ENCODE data around the gene SLC1A1.
A peak's percentile ranks its signal among the peaks of the same experiment; 100 is the strongest.

SLC1A1 gene

GRCh38 chr9:4489919-4490704 lies at the start of gene SLC1A1:
Gene SLC1A1, plus strand, starts transcription at chr9:4490468. Its CDS starts 212 bp downstream, at chr9:4490680.
- peak; percentile 44 for DNase-seq (ENCODE audit: low read depth)

GRCh38 chr9:4442806-4443205 lies 47.5 kb upstream of the SLC1A1 start:
- DNase-seq (ENCODE audit: low read depth): no peak

- DNase-seq (ENCODE audit: low read depth): no peak
These were observed 46.8 kb upstream of the SLC1A1 start for GRCh38 chr9:4443439-4443838.

- DNase-seq (ENCODE audit: low read depth): no peak
These were observed 28.8 kb upstream of the SLC1A1 start for GRCh38 chr9:4461437-4461836.

DNA sequence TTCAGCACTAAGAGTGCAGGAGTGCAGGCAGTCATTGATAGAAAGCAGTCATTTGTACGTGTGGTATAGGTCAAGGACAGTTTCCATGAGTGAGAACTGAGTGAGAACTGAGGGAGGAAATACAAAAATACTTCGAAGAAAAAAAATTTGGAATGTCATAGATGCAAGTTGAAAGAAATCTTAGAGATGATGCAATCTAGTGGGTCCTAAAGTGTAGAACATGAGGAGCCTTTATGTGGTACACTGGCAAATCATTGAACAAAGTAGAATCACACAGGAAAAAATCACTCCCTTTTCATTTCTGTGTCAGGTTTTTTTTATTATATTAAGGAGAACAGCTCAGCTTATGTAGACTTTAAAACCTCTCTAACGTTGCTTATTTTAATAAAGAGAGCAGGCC lies 26.4 kb upstream of the SLC1A1 start:
- no peak for DNase-seq (ENCODE audit: low read depth)

- no peak for DNase-seq (ENCODE audit: low read depth)
These were observed 25.3 kb upstream of the SLC1A1 start for GRCh38 chr9:4464911-4465513.

GRCh38 chr9:4465910-4466309 lies 24.4 kb upstream of the SLC1A1 start:
- no peak for DNase-seq (ENCODE audit: low read depth)

DNA sequence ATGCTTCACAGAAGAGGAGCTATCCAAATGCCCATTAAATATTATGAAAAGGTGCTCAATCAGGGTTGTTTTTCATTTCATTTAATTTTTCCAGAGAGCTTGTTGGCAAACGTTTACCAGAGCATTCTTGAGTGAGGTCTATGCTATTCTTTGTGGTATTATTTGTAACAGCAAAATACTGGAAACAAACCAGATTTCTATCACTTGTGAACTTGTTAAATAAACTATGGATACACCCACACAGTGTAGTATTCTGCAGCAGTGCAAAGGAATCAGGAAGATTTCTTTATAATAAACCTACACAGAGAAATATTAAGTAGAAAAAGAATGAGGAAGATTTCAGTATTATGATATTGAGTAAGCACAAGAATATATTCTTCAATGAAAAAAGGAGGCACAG lies 15.0 kb upstream of the SLC1A1 start:
- DNase-seq (ENCODE audit: low read depth): no peak

- DNase-seq (ENCODE audit: low read depth): no peak
These were observed 4.1 kb upstream of the SLC1A1 start for GRCh38 chr9:4486176-4486575.

- DNase-seq (ENCODE audit: low read depth): no peak
These were observed 728 bp upstream of the SLC1A1 start for GRCh38 chr9:4489562-4489918.

DNA sequence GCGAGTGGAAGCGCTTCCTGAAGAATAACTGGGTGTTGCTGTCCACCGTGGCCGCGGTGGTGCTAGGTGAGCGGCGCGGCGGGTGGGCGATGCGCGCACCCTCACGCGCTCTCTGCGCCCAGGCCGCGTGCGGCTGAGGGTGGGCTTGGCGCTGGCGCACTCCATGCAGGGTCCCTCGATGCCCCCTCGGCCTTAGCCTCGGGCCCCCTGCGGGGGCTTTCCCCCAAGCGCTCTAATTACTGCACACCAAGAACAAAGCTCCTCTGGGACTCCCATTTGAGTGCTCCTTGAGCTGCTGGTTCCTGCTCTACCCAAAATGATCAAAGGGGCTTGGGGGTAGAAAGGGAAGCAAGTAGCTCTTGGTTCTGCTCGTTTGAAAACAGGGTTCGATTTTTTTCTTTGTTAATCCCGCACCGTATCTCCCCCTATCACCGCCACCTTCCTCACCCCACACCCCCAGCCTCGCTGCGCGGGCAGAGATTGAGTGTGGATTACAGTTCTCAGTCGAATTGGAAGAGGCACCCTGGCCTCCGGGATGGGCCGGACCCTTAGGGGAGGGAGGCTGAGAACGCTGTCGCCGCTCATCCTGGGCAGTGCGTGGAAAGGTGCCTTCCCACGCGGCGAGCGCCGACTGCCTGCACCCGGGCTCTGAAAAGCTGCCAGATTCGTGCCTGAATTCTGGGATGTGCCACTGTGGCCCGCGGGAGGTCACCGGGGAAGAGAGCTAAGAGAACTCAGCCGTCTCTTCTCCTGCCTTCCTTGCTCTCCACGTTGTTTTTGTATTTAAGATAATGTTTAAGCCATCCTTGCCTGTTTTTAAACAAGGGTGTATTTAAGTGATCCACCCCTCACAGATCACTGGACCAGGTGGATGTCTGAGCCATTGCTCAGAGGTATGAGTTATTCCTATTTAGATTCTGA lies 697 bp downstream of the SLC1A1 start:
- no peak for DNase-seq (ENCODE audit: low read depth)

- no peak for DNase-seq (ENCODE audit: low read depth)
These were observed 1.3 kb downstream of the SLC1A1 start for GRCh38 chr9:4491626-4491975.

DNA sequence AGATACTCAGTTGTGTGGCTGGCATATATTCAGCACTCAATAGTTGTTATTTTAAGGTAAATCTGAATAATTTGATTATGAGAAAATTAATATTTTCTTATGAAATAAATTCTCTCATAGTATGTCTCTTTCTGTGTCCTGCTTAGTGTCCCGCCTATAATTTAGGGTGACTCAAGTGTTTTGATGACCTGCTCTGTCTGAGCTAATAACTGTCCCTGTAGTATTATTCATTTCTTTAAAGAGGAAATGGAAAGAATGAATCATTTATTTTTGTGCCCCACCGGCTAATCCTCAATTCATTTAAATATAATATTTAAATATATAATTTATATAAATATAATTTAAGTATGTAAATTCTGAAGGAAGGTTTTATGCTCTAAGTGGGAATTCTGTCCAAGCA lies 4.1 kb downstream of the SLC1A1 start:
- no peak for DNase-seq (ENCODE audit: low read depth)

- DNase-seq (ENCODE audit: low read depth): no peak
These were observed 4.5 kb downstream of the SLC1A1 start for GRCh38 chr9:4494806-4495205.

DNA sequence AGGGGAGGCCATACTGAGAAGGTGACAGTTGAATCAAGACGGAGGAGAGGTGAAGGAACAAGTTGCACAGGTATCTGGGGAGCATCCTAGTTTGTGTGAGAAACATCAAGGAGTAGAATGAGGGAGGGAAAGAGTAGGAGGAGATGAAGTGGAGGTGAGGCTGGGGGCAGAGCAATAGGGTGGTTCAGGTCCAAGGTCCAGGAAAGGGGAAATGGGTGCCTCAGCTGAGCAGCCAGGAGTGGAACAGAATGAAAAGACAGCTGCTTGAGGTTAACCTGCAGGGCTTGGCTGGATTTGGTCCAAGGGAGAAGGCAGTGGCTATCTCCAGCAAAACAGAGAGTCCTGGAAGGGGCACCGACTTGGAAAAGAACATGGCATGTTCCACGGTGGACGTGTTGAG lies 5.3 kb downstream of the SLC1A1 start:
- DNase-seq (ENCODE audit: low read depth): no peak

GRCh38 chr9:4496497-4496896 lies 6.2 kb downstream of the SLC1A1 start:
- DNase-seq (ENCODE audit: low read depth): no peak

DNA sequence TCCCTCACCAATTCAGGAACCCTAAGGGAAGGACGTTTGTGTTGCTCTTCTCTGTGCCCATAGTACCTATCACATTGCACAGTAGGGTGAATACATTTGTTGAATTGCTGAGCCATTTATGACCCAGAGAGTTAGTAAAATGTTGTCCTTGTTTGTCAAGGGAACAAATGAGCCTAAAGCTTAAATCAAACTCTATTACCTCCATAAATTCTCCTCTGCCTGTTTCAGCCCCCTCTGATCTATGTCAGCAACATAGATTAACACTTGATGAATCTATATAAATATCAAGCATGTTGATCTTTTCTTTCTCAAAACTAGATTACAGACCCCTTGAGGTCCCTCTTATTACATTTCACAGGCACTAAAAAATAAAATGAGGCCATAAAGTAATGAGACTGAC lies 7.1 kb downstream of the SLC1A1 start:
- DNase-seq (ENCODE audit: low read depth): no peak

GRCh38 chr9:4497855-4498254 lies 7.6 kb downstream of the SLC1A1 start:
- DNase-seq (ENCODE audit: low read depth): peak; percentile 69

- no peak for DNase-seq (ENCODE audit: low read depth)
These were observed 9.6 kb downstream of the SLC1A1 start for GRCh38 chr9:4499917-4500316.

GRCh38 chr9:4501147-4501507 lies 10.9 kb downstream of the SLC1A1 start:
- DNase-seq (ENCODE audit: low read depth): no peak

DNA sequence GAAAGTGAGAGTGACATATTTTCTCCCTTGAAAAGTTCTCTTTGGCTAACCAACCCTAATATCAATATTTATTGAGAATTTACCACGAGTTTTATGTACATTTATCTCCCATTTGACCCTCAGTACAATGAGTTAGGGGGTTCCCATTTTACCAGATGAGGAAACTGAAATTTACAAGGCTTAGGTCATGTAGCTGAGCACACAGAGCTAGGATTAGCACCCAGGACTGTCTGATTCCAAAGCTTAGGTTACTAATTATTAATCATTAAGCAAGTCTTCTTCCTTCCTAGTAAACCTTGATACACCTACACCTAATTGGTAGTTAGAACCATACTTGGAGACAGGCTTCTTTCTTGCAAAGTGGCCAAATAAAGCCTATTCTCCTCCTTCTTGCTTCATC lies 12.2 kb downstream of the SLC1A1 start:
- DNase-seq (ENCODE audit: low read depth): no peak

DNA sequence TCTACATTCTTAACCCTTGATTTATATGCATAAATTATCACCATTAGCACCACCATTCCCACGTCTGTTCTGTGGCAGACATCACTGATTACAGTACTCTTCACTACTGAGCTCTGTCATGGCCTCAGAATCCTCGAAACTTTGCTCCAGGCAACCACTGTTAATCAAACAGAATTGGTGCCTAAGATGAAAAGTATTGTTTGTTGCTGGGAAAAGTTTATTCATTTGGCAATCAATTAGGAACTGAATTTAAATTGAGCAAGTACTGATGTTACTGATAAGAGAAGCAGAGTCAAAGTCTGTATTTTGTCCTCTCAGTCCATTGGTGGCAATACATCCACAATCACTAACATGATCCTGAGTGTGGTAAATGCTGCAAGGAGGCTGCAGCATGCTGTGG lies 12.8 kb downstream of the SLC1A1 start:
- DNase-seq (ENCODE audit: low read depth): no peak

GRCh38 chr9:4504250-4504649 lies 14.0 kb downstream of the SLC1A1 start:
- DNase-seq (ENCODE audit: low read depth): no peak

Measured in GM04503 (cell line).